GM11168 (cell line): Measurements from ENCODE around the gene GAL3ST1.

Experiments
- in situ Hi-C: fragments of 300-500 bp; cut with MboI; formaldehyde crosslinking; loops from one replicate; pipeline ENCODE4 v1.12.0; 2022; ENCODE audit warnings: low sequenced_read_pairs; ENCODE audit not compliant: unreplicated experiment

Gene GAL3ST1

GRCh38 chr22:30538280-30538679, 36.2 kb downstream of the GAL3ST1 start:
- in situ Hi-C loops, result no loop called here

GRCh38 chr22:30537083-30537731, 37.3 kb downstream of the GAL3ST1 start:
- in situ Hi-C loops, result no loop called here

- in situ Hi-C loops, result no loop called here
These were observed 39.3 kb downstream of the GAL3ST1 start for GRCh38 chr22:30535182-30535581.

GRCh38 chr22:30531651-30532608, 42.5 kb downstream of the GAL3ST1 start:
- in situ Hi-C loops, result no loop called here

- in situ Hi-C loops, result no loop called here
These were observed 47.8 kb downstream of the GAL3ST1 start for GRCh38 chr22:30526656-30527055.

- in situ Hi-C loops, result no loop called here
These were observed 50.6 kb downstream of the GAL3ST1 start for GRCh38 chr22:30523646-30524489.

- in situ Hi-C loops, result no loop called here
These were observed 52.9 kb downstream of the GAL3ST1 start for GRCh38 chr22:30521368-30522156.

- in situ Hi-C loops, result no loop called here
These were observed 54.5 kb downstream of the GAL3ST1 start for GRCh38 chr22:30519842-30520425.

- in situ Hi-C loops, result no loop called here
These were observed 57.7 kb downstream of the GAL3ST1 start for GRCh38 chr22:30516731-30517130.

GRCh38 chr22:30516273-30516672, 58.2 kb downstream of the GAL3ST1 start:
- in situ Hi-C loops, result no loop called here

GRCh38 chr22:30514252-30514651, 60.2 kb downstream of the GAL3ST1 start:
- in situ Hi-C loops, result no loop called here

GRCh38 chr22:30513462-30513861, 61.0 kb downstream of the GAL3ST1 start:
- in situ Hi-C loops, result no loop called here

GRCh38 chr22:30511911-30512310, 62.6 kb downstream of the GAL3ST1 start:
- in situ Hi-C loops, result no loop called here

GRCh38 chr22:30511109-30511508, 63.4 kb downstream of the GAL3ST1 start:
- in situ Hi-C loops, result no loop called here

GRCh38 chr22:30508216-30508615, 66.2 kb downstream of the GAL3ST1 start:
- in situ Hi-C loops, result no loop called here

- in situ Hi-C loops, result no loop called here
These were observed 66.8 kb downstream of the GAL3ST1 start for GRCh38 chr22:30507670-30508069.

- in situ Hi-C loops, result no loop called here
These were observed 67.9 kb downstream of the GAL3ST1 start for GRCh38 chr22:30506507-30506968.
